ENCODE results near the gene FSTL5. TPM values are rescaled to one million over a fixed set of nuclear protein-coding genes. Genes with fewer than 3 reads are reported as not detected.

FSTL5 gene
- total RNA-seq, 1 experiment from 2014 or later: not detected

DNA sequence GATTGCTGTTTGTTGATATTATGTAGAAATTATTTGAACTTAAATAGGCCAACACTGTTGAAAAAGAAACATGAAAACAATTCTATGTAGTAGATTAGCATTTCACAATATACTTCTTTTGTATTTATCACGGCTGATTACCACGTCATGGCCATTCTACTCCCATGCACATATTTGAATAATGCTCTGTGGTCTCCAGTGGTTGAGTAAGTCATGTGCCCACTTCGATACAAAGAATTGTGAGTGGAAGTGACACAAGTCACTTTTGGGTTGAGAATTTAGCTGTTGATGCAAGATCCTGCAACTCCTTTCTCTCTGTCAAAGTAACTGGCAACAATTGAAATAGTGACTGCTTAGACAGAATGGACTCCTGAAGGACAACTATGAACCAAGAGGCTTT lies 6.7 kb upstream of the FSTL5 start (continued):
- TF ChIP-seq ELF1 (IDR thresholded peaks at IDR 0.05; ENCODE audit: borderline replicate concordance, low read depth): no peak
- TF ChIP-seq CBX3 (IDR thresholded peaks at IDR 0.05; ENCODE audit: low read depth): no peak
- TF ChIP-seq POLR2A (IDR thresholded peaks at IDR 0.05; ENCODE audit: borderline replicate concordance, extremely low read depth, insufficient read depth, insufficient read length): no peak

GRCh38 chr4:162164906-162165510 lies 1.2 kb upstream of the FSTL5 start:
- Histone ChIP-seq H3K4me2 (ENCODE audit: low read length) (0 out of 2 replicates have a peak overlapping the region, but pooled peaks have one; percentile 3), H3K9me2 (ENCODE audit: insufficient read depth) (no peaks in the 10 kb centered on the region), H3K36me3 (ENCODE audit: control insufficient read depth in 1 of 2, insufficient read depth in 2 of 2, low read length in 2 of 2) (no peaks in the 10 kb centered on the region), H2AFZ (ENCODE audit: low read depth, low read length, poor library complexity, severe bottlenecking) (peak overlapping the region; percentile 49), H4K20me1 (ENCODE audit: insufficient read depth) (no peaks in the 10 kb centered on the region), H3K79me2 (ENCODE audit: insufficient read depth, low read length) (no peaks in the 10 kb centered on the region), H3K9ac (ENCODE audit: low read length) (no peak overlapping the region), H3K4me1 (ENCODE audit: control insufficient read depth in 1 of 2, insufficient read depth in 2 of 2, low read length in 2 of 2) (peaks cover 4 to 10% of the 10 kb centered on the region in 2 experiments; a peak in 2 of 4 replicates), H3K27ac (ENCODE audit: low read depth, low read length) (no peak overlapping the region), H3K4me3 (replicated peaks in 1 of 2; ENCODE audit: low read depth in 1 of 2, low read length in 2 of 2) (no peak overlapping the region), H3K27me3 (ENCODE audit: insufficient read depth, low read length) (no peaks in the 10 kb centered on the region), H3K9me3 (ENCODE audit: control insufficient read depth in 1 of 2, insufficient read depth in 1 of 2, low read depth in 1 of 2, low read length in 2 of 2) (no peaks in the 10 kb centered on the region)
- no peak for DNase-seq (ENCODE audit: low read depth, low spot score)
- ChIA-PET CTCF (no interaction called here), POLR2A (no interaction called here), RAD21 (ENCODE audit: low non-redundant PET in 1 of 2, low total read pairs in 2 of 2, uncharacterized antibody in 2 of 2, unreplicated experiment in 2 of 2) (no interaction called here)
- no TSS peak for BruUV-seq (replicated peaks)
- intact Hi-C loops (cut with micrococcal nuclease): loop anchor here (5.0 to 10.0 kb wide), 2 partner anchors 598 to 910 kb away; no protein-coding TSS in a partner anchor
- ATAC-seq: no peak
- TF ChIP-seq, protein P1, sequence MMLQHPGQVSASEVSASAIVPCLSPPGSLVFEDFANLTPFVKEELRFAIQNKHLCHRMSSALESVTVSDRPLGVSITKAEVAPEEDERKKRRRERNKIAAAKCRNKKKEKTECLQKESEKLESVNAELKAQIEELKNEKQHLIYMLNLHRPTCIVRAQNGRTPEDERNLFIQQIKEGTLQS (IDR thresholded peaks at IDR 0.05): no peak
- TF ChIP-seq POLR2A (IDR thresholded peaks at IDR 0.05; ENCODE audit: borderline replicate concordance, extremely low read depth, insufficient read depth, insufficient read length) (no peak), EGR1 (IDR thresholded peaks at IDR 0.05; ENCODE audit: low read depth) (no peak), RAD21 (IDR thresholded peaks at IDR 0.05; ENCODE audit: low read depth) (no peak), CBX3 (IDR thresholded peaks at IDR 0.05; ENCODE audit: low read depth) (no peak), JUND (IDR thresholded peaks at IDR 0.05) (no peak), MAX (IDR thresholded peaks at IDR 0.05) (no peak), ELF1 (IDR thresholded peaks at IDR 0.05; ENCODE audit: borderline replicate concordance, low read depth) (no peak), SRF (IDR thresholded peaks at IDR 0.05; ENCODE audit: low read depth) (no peak), EZH2phosphoT487 (IDR thresholded peaks at IDR 0.05; ENCODE audit: borderline replicate concordance) (no peak), SIN3A (IDR thresholded peaks at IDR 0.05; ENCODE audit: low read depth) (no peak), ZFX (IDR thresholded peaks at IDR 0.05) (no peak), TCF7L2 (IDR thresholded peaks at IDR 0.05; ENCODE audit: borderline replicate concordance, extremely low read depth, insufficient read depth, insufficient read length) (no peak), SP1 (IDR thresholded peaks at IDR 0.05; ENCODE audit: low read depth) (no peak)
- TF ChIP-seq, protein P2, sequence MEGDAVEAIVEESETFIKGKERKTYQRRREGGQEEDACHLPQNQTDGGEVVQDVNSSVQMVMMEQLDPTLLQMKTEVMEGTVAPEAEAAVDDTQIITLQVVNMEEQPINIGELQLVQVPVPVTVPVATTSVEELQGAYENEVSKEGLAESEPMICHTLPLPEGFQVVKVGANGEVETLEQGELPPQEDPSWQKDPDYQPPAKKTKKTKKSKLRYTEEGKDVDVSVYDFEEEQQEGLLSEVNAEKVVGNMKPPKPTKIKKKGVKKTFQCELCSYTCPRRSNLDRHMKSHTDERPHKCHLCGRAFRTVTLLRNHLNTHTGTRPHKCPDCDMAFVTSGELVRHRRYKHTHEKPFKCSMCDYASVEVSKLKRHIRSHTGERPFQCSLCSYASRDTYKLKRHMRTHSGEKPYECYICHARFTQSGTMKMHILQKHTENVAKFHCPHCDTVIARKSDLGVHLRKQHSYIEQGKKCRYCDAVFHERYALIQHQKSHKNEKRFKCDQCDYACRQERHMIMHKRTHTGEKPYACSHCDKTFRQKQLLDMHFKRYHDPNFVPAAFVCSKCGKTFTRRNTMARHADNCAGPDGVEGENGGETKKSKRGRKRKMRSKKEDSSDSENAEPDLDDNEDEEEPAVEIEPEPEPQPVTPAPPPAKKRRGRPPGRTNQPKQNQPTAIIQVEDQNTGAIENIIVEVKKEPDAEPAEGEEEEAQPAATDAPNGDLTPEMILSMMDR (IDR thresholded peaks at IDR 0.05 in 2 of 3, conservative IDR thresholded peaks at IDR 0.05 in 1 of 3; ENCODE audit: borderline replicate concordance in 1 of 3, insufficient read depth in 1 of 3, low read depth in 2 of 3, low read length in 2 of 3): no peak
- TF ChIP-seq, protein P3, sequence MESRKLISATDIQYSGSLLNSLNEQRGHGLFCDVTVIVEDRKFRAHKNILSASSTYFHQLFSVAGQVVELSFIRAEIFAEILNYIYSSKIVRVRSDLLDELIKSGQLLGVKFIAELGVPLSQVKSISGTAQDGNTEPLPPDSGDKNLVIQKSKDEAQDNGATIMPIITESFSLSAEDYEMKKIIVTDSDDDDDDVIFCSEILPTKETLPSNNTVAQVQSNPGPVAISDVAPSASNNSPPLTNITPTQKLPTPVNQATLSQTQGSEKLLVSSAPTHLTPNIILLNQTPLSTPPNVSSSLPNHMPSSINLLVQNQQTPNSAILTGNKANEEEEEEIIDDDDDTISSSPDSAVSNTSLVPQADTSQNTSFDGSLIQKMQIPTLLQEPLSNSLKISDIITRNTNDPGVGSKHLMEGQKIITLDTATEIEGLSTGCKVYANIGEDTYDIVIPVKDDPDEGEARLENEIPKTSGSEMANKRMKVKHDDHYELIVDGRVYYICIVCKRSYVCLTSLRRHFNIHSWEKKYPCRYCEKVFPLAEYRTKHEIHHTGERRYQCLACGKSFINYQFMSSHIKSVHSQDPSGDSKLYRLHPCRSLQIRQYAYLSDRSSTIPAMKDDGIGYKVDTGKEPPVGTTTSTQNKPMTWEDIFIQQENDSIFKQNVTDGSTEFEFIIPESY (IDR thresholded peaks at IDR 0.05; ENCODE audit: extremely low read depth, insufficient replicate concordance, low read length): no peak
